Suprapubic skin (tissue), 4 donors: ENCODE results near the gene PITX1.

Experiments
- EP300 ChIP-seq: sonication (generic); formaldehyde crosslinking; IDR thresholded peaks from one replicate; pipeline ENCODE4 v1.6.1; 2017; ENCODE audit warnings: antibody characterized with exemption
- POLR2A ChIP-seq, 2 donors: fragments of 450-650 bp; IDR thresholded peaks; one replicate each; pipeline ENCODE4 v1.6.1; 2017; ENCODE audit warnings: antibody characterized with exemption in 2 of 2, mild to moderate bottlenecking in 2 of 2, moderate library complexity in 2 of 2
- POLR2AphosphoS5 ChIP-seq, 3 donors: sonication (generic); formaldehyde crosslinking; IDR thresholded peaks; one replicate each; pipeline ENCODE4 v1.6.1; 2017; ENCODE audit warnings: antibody characterized with exemption in 3 of 3
- TF ChIP-seq, protein P1 (sequence below), 2 donors: fragments of 200-600 bp in 1 of 2; fragments of 450-650 bp in 1 of 2; sonication (generic) in 1 of 2; IDR thresholded peaks; one replicate each; pipeline ENCODE4 v1.5.1; 2016 to 2019; ENCODE audit warnings: antibody characterized with exemption in 2 of 2, mild to moderate bottlenecking in 1 of 2, moderate library complexity in 1 of 2

DNA sequence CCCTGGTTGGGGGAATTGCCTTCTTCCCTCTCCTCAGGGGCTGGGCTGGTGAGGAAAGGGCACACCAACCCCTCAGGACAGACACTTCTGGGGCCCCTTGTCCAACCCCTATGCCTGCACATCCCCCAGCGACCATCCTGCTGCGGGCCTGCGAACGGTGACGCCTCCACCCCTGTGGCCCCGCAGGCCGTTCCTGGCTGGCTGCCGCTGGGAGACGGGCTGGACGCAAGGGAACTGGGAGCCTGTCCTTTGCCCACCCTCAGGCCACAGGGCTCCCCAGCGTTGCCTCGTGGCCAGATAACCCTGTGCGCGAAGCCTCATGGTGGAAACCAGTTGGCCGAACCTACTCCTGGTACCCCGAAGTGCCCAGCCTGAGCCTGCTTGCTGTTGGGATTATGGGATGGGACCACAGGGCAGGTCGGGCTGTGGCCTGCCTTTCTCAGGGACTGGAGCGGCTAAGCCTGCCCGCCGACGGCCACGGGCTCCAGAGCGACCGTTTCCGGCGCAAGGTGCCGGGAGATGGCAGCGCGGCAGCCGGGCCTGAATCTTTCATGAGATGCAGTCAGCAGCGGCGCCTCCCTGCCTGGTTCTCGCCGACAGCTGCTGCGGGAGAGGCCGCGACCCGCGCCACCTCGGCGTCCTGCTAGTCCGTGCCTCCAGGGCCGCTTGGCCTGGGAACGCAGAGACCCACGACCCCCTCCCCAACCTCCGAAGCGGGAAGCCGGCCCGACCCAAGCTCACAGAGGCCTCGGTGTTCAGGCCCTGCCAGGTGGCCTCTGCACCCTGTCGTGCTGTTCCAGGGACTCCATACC, 6.5 kb upstream of the PITX1 start:
- TF ChIP-seq, protein P1, sequence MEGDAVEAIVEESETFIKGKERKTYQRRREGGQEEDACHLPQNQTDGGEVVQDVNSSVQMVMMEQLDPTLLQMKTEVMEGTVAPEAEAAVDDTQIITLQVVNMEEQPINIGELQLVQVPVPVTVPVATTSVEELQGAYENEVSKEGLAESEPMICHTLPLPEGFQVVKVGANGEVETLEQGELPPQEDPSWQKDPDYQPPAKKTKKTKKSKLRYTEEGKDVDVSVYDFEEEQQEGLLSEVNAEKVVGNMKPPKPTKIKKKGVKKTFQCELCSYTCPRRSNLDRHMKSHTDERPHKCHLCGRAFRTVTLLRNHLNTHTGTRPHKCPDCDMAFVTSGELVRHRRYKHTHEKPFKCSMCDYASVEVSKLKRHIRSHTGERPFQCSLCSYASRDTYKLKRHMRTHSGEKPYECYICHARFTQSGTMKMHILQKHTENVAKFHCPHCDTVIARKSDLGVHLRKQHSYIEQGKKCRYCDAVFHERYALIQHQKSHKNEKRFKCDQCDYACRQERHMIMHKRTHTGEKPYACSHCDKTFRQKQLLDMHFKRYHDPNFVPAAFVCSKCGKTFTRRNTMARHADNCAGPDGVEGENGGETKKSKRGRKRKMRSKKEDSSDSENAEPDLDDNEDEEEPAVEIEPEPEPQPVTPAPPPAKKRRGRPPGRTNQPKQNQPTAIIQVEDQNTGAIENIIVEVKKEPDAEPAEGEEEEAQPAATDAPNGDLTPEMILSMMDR (IDR thresholded peaks at IDR 0.05) = no peak
- TF ChIP-seq POLR2AphosphoS5 (IDR thresholded peaks at IDR 0.05) = no peak
- TF ChIP-seq POLR2A (IDR thresholded peaks at IDR 0.05) = no peak
- TF ChIP-seq EP300 = no peak
